Measurements from ENCODE around the gene RGS6.

RGS6 gene

GRCh38 chr14:72418806-72419205 is 486.6 kb downstream of the RGS6 start:
- no peak for DNase-seq

- DNase-seq: no peak
These were observed 487.1 kb downstream of the RGS6 start for GRCh38 chr14:72419226-72419775.

GRCh38 chr14:72420749-72421474 is 488.7 kb downstream of the RGS6 start:
- peak; percentile 62 for DNase-seq

GRCh38 chr14:72423957-72424356 is 491.7 kb downstream of the RGS6 start:
- no peak for DNase-seq

- DNase-seq: no peak
These were observed 498.2 kb downstream of the RGS6 start for GRCh38 chr14:72430457-72430856.

- no peak for DNase-seq
These were observed 500.5 kb downstream of the RGS6 start for GRCh38 chr14:72432748-72433147.

- DNase-seq: no peak
These were observed 501.3 kb downstream of the RGS6 start for GRCh38 chr14:72433511-72433910.

GRCh38 chr14:72434856-72435255 is 502.6 kb downstream of the RGS6 start:
- DNase-seq: no peak

- no peak for DNase-seq
These were observed 507.5 kb downstream of the RGS6 start for GRCh38 chr14:72439707-72440106.

GRCh38 chr14:72443256-72443655 is 511.0 kb downstream of the RGS6 start:
- DNase-seq: no peak

- peak; percentile 5 for DNase-seq
These were observed 511.8 kb downstream of the RGS6 start for GRCh38 chr14:72443991-72444441.

GRCh38 chr14:72444701-72445100 is 512.5 kb downstream of the RGS6 start:
- DNase-seq: no peak

- no peak for DNase-seq
These were observed 516.0 kb downstream of the RGS6 start for GRCh38 chr14:72448212-72448611.

- DNase-seq: no peak
These were observed 518.3 kb downstream of the RGS6 start for GRCh38 chr14:72450473-72451044.

- DNase-seq: no peak
These were observed 519.1 kb downstream of the RGS6 start for GRCh38 chr14:72451054-72451972.

- DNase-seq: no peak
These were observed 520.5 kb downstream of the RGS6 start for GRCh38 chr14:72452774-72453173.

- no peak for DNase-seq
These were observed 522.3 kb downstream of the RGS6 start for GRCh38 chr14:72454388-72455160.

- no peak for DNase-seq
These were observed 525.4 kb downstream of the RGS6 start for GRCh38 chr14:72457641-72458040.

GRCh38 chr14:72462056-72462455 is 529.8 kb downstream of the RGS6 start:
- no peak for DNase-seq

- DNase-seq: no peak
These were observed 531.1 kb downstream of the RGS6 start for GRCh38 chr14:72463291-72463866.

- DNase-seq: no peak
These were observed 532.0 kb downstream of the RGS6 start for GRCh38 chr14:72464226-72464625.

- no peak for DNase-seq
These were observed 534.1 kb downstream of the RGS6 start for GRCh38 chr14:72466325-72466724.

Data from hematopoietic multipotent progenitor cell treated with erythropoietin and hydrocortisone succinate and interleukin-3 and kit ligand, for 8 days (in vitro differentiated cells).